HG03097 (cell line): Measurements from ENCODE around the gene DYNC2LI1.

Experiments
- ATAC-seq: cut with Tn5 transposase; IDR thresholded peaks from one replicate; pipeline ENCODE4 v1.9.1; 2021; ENCODE audit not compliant: unreplicated experiment, low FRiP score

DYNC2LI1 gene

DNA sequence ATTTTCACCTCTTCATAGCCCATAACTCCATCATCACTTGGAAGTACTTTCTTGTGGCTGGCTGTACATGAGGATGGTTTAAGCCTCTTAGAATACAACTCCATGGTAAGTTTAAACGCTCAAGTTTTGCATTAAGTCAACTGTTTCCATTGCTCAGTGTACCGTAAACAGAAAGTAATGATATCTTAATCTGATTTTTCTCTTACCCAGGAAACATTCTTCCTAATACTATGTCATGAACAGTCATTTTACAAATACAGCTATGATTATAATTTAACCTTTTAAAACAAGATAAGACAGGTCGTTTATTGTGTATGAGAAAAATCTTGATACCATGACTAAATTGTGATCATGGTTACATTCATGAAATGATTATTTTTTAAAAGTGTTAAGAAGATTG, 11.6 kb upstream of the DYNC2LI1 start:
- ATAC-seq = no peak

DNA sequence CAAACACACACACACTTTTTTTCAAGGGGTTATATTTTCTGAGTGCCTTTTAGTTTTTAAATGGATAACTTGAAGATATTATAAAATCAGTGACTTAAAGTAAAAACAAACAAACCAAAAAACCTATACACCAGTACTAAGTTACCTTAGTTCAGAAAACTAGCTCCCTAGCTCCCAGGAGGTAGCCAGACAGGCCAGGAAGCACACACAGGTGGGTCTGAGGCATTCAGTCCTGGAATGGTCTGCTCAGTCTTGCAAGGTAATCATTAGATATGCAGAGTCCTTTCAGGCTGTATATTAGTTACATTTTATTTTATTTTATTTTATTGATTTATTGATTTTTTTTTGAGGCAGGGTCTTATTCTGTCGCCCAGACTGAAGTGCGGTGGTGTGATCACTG, 10.7 kb upstream of the DYNC2LI1 start:
- ATAC-seq = no peak

DNA sequence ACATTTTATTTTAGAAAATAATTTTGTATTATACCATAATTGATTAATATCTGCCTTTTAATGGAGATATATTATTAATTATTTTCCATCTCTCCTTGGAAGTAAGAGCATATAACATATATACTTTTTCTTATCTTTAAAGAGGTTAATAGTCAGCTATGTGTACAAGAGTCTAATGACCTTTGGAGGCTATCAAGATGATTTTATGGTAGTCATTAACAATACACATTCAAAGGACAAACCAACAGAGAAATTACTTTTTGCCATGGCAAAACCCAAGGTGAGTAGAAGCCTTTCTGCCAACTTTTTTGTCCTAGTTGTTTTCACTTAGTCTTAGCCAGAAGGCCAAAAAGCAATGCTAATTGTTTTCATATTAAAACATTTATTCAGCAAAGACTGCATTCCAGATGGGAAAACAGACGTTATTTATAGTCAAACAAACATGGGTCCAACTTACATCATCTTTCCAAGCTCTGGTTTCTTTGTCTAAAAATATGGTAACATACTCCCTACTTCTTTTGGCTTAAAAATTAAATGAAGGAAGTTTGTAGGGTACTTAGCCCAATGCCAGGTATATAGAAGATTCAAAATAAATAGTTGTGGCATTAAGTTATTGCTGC, 9.6 kb upstream of the DYNC2LI1 start:
- ATAC-seq = no peak

DNA sequence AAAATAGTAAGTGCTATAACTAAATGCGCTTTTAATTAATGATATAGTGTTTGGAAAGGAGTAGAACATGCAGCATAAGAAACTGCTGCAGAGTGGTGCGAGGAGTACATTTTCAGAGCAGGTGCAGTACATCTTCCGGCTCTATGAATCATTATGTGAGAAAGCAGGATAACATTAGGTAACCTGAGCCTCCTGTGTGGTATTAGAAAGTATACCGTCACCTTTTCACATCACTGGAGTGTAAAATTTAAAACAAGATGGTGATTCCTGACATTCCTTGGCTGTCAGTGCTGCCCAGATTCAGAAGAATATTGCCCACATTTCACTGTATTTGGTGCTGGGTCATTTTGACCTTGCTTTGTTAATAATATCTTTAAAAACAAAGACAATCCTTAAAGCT, 7.8 kb upstream of the DYNC2LI1 start:
- ATAC-seq = no peak

DNA sequence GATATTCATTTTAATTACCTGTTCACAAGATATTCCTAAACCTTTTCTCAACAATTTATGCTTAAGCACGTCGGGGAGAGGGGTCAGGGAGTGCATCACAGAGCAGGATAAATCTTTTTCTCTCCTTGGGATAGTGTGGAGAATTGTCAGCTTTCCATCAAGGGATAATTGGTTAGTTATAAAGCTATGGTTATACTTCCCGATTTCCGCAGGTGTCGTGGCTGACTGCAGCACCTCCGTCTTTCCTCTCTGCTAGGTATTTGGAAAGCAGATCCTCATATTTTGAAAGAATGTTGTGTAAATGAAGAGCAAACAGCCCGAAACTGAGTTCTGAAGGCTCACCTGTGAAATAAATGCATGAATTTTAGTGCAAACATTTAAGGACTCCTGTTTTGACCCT, 778 bp downstream of the DYNC2LI1 start:
- no peak for ATAC-seq

DNA sequence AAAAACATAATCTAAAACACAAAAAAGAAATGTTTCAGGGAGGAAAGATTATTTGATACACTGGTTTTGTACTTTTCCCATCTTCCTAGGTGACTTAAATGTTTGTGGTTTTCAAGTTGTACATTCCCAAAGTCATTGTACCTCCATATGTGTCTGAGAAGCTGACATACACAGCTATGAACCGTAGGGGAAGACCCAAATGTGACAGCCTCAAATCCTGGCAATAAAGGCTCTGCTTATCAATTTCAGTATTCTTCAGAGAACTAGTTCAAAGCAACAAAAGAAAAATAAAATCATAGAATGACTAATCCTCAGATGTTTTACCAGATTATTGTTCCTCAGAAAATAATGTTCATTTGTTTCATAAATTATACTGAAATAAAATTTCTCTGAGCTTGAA, 2.5 kb downstream of the DYNC2LI1 start:
- ATAC-seq = no peak

DNA sequence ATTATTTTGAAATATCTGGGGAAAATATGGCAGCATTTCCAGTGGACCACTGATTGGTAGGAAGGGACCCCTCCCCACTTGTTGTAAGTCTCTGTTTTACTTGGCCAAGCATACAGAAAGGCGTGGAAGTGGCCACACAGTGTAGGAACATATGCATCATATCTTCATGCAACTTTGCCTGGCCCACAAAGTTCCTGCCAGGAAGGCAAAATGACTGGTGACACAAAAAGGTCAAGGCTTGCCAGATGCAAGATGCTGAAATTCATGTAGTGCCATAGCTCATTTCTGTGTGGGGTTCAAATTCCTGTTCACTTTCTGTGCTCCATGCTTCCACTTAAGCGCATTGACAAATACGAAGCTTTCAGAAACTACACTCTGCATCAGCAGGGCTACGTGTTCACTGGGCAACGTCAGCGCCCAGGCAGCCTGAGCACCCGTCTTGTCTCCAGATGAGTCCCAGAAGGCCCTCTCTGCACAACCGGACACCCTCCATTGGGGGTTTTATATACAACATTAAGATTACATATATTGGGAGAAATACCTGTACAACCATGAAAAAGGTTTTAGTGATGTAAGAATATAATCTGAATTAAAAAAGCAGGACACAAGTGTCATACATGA, 3.6 kb downstream of the DYNC2LI1 start:
- no peak for ATAC-seq

DNA sequence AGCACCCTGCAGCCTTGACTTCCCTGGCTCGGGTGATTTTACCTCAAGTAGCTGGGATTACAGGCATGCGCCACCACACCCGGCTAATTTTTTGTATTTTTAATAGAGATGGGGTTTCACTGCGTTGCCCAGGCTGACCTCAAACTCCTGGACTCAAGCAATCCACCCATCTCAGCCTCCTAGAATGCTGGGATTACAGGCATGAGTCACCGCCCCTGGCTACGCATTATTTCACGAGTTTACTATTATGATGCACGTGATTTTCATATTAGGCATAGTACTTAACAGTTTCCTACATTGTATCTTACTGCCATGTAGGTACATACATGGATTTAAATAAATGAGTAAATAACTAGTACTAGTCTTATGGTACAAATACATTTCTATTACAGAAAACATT, 4.4 kb downstream of the DYNC2LI1 start:
- ATAC-seq = no peak

DNA sequence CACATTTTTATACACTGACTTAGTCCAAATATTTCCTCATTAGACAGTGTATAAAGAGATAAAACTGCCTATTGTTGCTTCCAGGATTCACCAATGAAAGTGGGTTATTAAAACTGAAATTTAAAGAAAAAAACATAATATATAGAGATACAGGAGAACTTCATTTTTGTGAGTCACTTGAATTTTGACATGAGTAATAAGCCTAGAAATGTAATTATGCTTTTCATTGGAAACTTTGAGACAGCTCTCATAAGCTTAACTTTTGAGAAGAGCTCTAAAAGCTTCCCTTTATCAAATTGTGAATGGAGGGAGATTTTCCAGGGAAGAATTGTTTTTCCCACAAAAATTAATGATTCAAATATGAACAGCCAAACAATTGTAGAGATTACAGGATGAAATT, 14.1 kb downstream of the DYNC2LI1 start:
- ATAC-seq = no peak

DNA sequence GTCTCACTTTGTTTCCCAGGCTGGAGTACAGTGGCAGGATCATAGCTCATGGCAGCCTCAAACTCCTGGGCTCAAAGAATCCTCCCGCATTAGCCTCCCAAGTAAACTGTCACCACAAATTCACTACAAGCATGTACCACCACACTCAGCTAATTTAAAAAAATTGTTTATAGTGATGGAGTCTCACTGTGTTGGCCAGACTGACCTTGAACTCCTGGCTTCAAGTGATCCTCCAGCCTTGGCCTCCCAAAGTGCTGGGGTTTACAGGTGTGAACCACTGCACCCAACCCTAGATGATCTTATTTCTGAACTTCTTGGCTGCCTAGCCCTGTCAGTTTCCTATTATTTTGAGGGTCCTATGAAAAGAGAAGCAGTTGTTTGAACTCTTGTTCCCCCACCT, 14.8 kb downstream of the DYNC2LI1 start:
- no peak for ATAC-seq

DNA sequence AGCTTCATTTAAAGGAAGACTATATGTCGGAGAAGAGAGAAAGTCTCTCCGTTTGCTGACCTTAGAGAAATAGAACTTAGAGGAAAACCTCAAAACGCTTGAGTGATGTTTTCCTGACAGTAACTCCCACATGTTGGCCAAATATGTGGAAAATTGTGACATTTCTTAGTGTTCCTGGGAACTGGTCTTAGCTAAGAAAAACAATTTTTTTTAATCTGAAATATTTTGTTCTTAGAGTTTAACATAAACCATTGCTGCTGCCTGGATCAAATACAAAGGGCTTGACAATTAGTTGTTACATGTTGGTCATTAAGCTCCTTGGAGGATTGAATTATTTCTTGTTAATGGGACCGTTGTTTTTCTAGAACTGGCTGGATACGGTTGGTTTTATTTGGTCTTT, 16.3 kb downstream of the DYNC2LI1 start:
- ATAC-seq = no peak

DNA sequence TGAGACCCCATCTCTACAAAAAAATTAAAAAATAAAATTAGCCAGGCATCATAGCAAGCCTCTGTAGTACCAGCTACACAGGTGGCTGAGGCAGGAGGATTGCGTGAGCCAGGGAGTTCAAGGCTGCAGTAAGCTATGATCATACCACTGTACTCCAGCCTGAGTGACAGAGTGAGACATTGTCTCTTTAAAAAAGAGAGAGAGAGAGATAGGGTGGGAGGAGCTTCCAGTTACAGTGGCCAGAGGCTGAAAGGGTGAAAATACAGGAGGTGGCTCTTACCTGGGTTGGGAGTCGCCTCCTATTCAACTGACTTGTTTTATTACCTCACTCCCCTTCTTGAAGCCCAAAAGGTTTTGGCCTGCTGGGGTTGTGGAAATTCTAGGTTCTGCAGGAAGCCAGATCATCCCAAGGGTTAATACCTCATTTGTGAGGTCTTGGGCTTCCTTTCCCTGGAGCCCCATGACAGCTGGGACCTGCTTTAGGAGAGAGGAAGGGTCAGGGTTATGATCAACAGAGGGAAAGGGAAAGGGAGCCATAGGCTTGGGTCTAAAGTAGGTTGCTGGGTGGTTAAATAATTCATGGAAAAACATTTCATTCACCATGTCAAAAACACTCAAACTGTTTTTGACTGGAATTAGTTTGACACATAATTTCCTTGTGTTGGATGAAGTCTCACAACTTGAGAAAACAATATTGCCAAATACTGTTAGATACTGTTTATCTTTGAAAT, 17.4 kb downstream of the DYNC2LI1 start:
- no peak for ATAC-seq

DNA sequence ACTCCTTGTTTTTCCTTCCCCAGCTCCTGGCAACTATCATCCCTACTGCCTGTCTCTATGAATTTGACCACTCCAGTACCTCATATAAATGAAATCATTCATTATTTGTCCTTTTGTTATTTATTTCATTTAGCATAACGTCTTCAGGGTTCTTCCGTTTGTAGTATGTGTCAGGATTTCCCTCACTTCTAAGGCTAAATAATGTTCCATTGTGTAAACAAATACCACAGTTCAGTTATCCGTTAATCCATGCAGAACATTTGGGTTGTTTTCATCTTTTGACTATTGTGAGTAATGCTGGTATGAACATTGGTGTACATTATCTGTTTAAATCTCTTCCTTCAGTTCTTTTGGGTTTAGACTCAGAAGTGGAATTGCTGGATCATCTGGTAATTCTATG, 18.8 kb downstream of the DYNC2LI1 start:
- ATAC-seq = no peak

DNA sequence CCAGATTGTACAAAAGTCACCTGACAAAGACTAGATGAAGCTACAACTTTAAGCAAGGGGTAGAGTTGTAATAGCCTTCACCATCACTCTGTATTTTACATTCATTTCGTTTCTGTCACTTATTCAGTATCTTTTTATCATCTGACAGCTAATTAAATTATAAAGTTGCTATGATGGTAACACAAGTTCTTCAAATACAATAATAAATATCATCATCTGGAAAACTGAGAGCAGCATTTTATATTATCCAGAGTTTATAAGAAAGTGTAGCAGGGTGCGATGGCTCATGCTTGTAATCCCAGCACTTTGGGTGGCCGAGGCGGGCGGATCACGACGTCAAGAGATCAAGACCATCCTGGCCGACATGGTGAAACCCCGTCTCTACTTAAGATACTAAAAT, 21.1 kb downstream of the DYNC2LI1 start:
- ATAC-seq = no peak

DNA sequence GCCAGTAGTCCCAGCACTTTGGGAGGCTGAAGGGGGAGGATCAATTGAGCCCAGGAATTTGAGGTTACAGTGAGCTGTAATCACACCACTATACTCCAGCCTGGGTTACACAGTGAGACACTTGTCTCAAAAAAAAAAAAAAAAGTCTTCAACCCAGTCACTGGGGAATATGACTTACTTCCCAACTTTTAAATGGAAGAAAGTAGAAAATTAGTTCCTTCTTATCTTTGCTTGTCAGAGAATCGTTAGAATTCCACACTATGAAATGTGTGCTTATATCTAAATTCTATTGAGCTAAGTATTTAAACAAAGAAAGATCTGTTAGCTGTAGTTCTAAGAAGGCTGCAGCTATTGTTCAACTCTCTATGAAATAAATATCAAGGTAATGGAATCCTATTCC, 22.4 kb downstream of the DYNC2LI1 start:
- no peak for ATAC-seq

DNA sequence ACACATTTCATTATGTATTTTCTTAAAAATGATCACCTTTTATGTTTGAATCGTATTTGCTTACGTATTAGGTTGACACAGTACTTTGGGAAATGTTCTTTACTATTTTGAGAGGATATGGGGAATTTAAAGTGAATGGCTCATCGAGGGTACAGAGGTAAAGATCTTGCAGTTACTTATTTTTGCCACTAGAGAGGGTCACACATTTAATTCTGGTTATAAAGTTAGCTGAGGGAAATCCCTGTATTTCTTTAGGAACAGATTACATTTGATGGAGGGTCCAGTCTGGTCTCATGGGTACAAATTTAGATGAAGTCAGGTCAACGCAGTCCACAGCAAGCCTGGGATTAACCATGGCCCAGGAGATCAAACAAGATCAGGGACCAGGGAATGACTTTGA, 24.5 kb downstream of the DYNC2LI1 start:
- no peak for ATAC-seq

DNA sequence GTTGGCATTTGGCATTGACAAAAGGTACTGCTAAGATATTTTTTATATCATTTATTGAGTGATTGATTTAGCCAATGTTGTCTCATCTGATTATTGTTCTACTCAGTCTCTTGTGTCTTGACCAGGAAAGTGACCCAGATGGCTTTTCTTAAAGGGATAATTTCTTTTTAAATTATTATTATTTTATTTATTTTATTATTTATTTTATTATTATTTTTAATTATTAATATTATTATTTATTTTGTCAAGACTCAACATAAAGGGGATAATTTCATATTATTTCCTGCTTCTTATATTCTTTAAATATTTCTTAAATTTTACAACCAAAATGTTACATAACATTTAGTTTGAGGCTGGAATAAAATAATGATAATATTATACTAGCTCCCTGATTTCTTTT, 27.1 kb downstream of the DYNC2LI1 start:
- ATAC-seq = no peak

DNA sequence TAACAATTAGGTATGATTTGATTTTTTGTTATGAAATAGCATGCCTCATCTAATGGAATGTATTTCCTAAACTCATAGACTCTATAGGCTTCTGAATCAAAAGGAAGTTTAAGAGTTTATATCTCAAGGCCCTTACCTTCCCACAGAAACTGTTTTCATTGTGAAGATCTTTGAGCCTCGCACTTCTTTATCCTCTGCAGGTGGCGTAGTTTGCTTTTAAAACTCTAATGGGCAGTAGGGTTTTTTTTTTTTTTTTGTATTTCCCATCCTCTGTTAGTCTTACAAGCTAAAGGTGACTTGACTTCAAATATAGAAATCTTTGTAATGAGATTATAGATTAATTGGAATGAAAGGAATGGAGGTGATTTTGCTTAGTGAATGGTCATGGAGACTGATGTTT, 28.3 kb downstream of the DYNC2LI1 start:
- ATAC-seq = no peak

DNA sequence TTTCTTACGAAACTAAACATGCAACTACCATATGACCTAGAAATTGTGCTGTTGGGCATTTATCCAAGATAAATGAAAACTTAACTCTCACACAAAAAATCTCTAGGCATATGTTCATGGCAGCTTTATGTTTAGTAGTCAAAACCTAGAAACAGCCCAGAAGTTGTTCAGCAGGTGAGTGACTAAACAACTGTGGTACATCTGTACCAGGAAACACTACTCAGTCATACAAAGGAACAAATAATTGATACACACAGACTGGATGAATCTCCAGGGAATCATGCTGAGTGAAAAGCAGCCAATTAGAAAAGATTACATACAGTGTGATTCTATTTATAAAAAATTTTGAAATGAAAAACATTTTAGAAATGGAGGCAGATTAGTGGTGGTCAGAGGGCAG, 29.3 kb downstream of the DYNC2LI1 start:
- no peak for ATAC-seq

DNA sequence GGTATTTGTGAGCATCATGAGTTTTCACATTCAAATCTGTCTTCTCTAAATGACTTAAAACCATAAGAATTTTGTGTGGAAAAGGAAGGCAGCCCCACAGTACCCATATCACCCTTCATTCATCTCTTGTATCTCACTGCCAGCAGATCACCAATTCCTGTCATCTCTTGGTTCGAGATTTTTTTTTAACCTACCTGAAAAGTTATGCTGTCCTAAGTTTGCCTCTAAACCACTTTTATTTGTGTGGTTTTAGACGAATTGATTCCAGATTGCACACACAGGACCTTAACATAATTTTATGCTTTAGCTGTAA, 32.8 kb downstream of the DYNC2LI1 start:
- ATAC-seq = no peak

DNA sequence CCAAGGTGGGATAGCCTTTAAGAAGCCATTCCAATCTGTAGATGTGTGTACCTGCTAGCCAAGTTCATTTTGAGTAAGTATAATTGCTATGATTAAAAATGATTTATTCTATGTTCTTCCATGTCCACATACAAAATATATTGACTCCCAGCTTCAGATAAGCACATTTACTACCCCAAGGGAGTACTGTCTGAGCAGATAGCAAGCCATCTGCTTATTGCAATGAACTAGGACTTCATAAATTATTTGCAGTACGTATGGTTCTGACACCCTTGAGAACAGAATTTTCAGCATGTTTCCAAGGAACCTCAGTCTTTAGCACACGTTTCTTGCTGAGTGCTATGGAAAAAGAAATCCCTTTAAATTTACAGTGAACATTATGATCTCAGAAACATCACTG, 36.6 kb downstream of the DYNC2LI1 start:
- ATAC-seq = no peak

DNA sequence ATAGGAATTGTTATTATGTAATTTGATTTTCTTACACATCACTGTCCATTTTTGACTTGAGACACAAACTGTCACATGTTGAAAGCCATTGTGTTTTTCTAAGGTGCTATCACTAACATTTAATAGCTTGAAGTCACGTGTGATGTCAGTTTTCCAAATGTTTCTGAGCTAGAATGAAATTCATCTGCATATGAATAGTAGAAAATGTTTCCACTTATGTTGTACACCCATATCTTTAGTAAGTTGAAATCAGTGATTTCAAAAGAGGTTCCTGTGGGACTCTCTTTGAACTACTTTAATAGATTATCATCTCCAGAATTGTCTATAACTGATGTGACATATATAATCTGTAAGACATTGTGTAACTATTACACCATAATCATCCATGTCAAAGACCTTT, 37.0 kb downstream of the DYNC2LI1 start:
- ATAC-seq = no peak
